PC-3 (cell line): ENCODE data around the gene ATXN7L1. TPM values are rescaled to one million over a fixed set of nuclear protein-coding genes. Genes with fewer than 3 reads are reported as not detected.

ENCODE experiments used
- ATAC-seq: fragments of 200-7000 bp; cut with Tn5 transposase; 2 replicates; pipeline ENCODE4 v1.9.1; 2020; ENCODE audit warnings: mild to moderate bottlenecking, moderate library complexity
- BruUV-seq: library from RNA; stranded (reverse); fragments of 400-500 nt; replicated peaks from 2 replicates; lab custom pipeline; 2021; lab: Mats Ljungman, UMichigan
- CTCF ChIA-PET: fragments of 300-600 bp; sonication (Branson Sonifier 250); formaldehyde crosslinking; loops from one replicate; lab custom pipeline; 2022; ENCODE audit warnings: antibody characterized with exemption; lab: Charles Lee
- POLR2A ChIA-PET: fragments of 300-600 bp; sonication (Branson Sonifier 250); formaldehyde crosslinking; loops from one replicate; lab custom pipeline; 2022; ENCODE audit warnings: antibody characterized with exemption; ENCODE audit not compliant: unreplicated experiment; lab: Charles Lee
- DNase-seq: peaks from one replicate; pipeline ENCODE4 v3.0.0-alpha.2; 2015
- H2AFZ ChIP-seq: fragments of 300-600 bp; sonication (generic); 2 replicates; pipeline ENCODE4 v1.6.0; 2016; ENCODE audit warnings: antibody characterized with exemption, low read length
- H3F3A ChIP-seq: fragments of 300-600 bp; sonication (generic); one replicate; pipeline ENCODE4 v1.6.0; 2017; ENCODE audit warnings: antibody characterized with exemption, low read length, control low read depth, mild to moderate bottlenecking; ENCODE audit not compliant: unreplicated experiment
- H3K27ac ChIP-seq: fragments of 300-600 bp; sonication (generic); 2 replicates; pipeline ENCODE4 v1.5.1; 2016; ENCODE audit warnings: mild to moderate bottlenecking, low read length
- H3K27me3 ChIP-seq: fragments of 300-600 bp; sonication (generic); 2 replicates; pipeline ENCODE4 v1.6.1; 2016; ENCODE audit warnings: low read length, mixed read lengths
- H3K36me3 ChIP-seq: fragments of 300-600 bp; sonication (generic); 2 replicates; pipeline ENCODE4 v1.6.1; 2016; ENCODE audit warnings: low read depth, mixed run types, low read length, mixed read lengths
- H3K4me1 ChIP-seq: fragments of 300-600 bp; sonication (generic); 2 replicates; pipeline ENCODE4 v1.5.1; 2016; ENCODE audit warnings: low read length; ENCODE audit not compliant: insufficient read depth
- H3K4me2 ChIP-seq: fragments of 300-600 bp; sonication (generic); 2 replicates; pipeline ENCODE4 v1.6.0; 2016; ENCODE audit warnings: low read length
- H3K4me3 ChIP-seq: fragments of 300-600 bp; sonication (generic); 2 replicates; pipeline ENCODE4 v1.5.1; 2016; ENCODE audit warnings: mild to moderate bottlenecking, low read length, mixed read lengths
- H3K79me2 ChIP-seq: fragments of 300-600 bp; sonication (generic); 2 replicates; pipeline ENCODE4 v1.6.1; 2017; ENCODE audit warnings: low read length, mixed read lengths
- H3K9ac ChIP-seq: fragments of 300-600 bp; sonication (generic); 2 replicates; pipeline ENCODE4 v1.6.0; 2016; ENCODE audit warnings: mild to moderate bottlenecking, low read length
- H3K9me2 ChIP-seq: fragments of 300-600 bp; sonication (generic); replicated peaks from 2 replicates; pipeline ENCODE4 v1.6.1; 2016; ENCODE audit warnings: mixed run types, low read length, mixed read lengths
- H3K9me3 ChIP-seq: fragments of 300-600 bp; sonication (generic); 2 replicates; pipeline ENCODE4 v1.6.1; 2016; ENCODE audit warnings: low read length, mixed read lengths
- H4K20me1 ChIP-seq: fragments of 300-600 bp; sonication (generic); 2 replicates; pipeline ENCODE4 v1.6.1; 2016; ENCODE audit warnings: low read length, mixed read lengths
- CTCF ChIP-seq: fragments of 300-600 bp; sonication (generic); conservative IDR thresholded peaks from 2 replicates; pipeline ENCODE4 v1.5.1; 2017; ENCODE audit warnings: antibody characterized with exemption, low read depth, mild to moderate bottlenecking, low read length
- EZH2 ChIP-seq: fragments of 300-600 bp; sonication (generic); IDR thresholded peaks from one replicate; pipeline ENCODE4 v1.6.1; 2017; ENCODE audit warnings: antibody characterized with exemption, mild to moderate bottlenecking, low read length; ENCODE audit not compliant: unreplicated experiment
- EZH2phosphoT487 ChIP-seq: fragments of 300-600 bp; sonication (generic); IDR thresholded peaks from 2 replicates; pipeline ENCODE4 v1.6.1; 2018; ENCODE audit warnings: mild to moderate bottlenecking, antibody characterized with exemption, low read length, borderline replicate concordance
- intact Hi-C: fragments of 100-400 bp; cut with micrococcal nuclease; formaldehyde crosslinking; loops from 2 replicates; pipeline ENCODE4 v1.9.0; 2023
- total RNA-seq: library from RNA; depleted of rRNA; stranded (reverse); fragments of >200 nt; gene quantifications from 2 replicates; pipeline ENCODE4 v1.2.3, GENCODE V29; 2014

ATXN7L1 gene
- total RNA-seq, 1 experiment from 2014 or later: 16.0 TPM

GRCh38 chr7:105703207-105703930 is 173.0 kb downstream of the ATXN7L1 start:
- no peaks in the 10 kb centered on the region for H3F3A ChIP-seq
- BruUV-seq: no TSS peak
- intact Hi-C loops: no loop called here
- H3K9ac ChIP-seq: no peak overlapping the region
- H3K27me3 ChIP-seq: no peaks in the 10 kb centered on the region
- H2AFZ ChIP-seq: no peak overlapping the region
- ChIA-PET POLR2A (no interaction called here), CTCF (interaction anchor here (0.7 kb wide), 2 partner anchors 62 to 362 kb away, joined by 4 to 10 read pairs; no protein-coding TSS in a partner anchor)
- TF ChIP-seq EZH2 (no peak), CTCF (no peak), EZH2phosphoT487 (no peak)
- no peaks in the 10 kb centered on the region for H3K79me2 ChIP-seq
- ATAC-seq (no peak), DNase-seq (no peak)
- H4K20me1 ChIP-seq: no peaks in the 10 kb centered on the region
- H3K4me2 ChIP-seq: no peak overlapping the region
- no peak overlapping the region for H3K27ac ChIP-seq
- H3K36me3 ChIP-seq: no peaks in the 10 kb centered on the region
- H3K4me1 ChIP-seq: peaks cover 4% of the 10 kb centered on the region; the same call in 1 of the 2 replicates
- no peaks in the 10 kb centered on the region for H3K9me2 ChIP-seq
- no peaks in the 10 kb centered on the region for H3K9me3 ChIP-seq
- no peak overlapping the region for H3K4me3 ChIP-seq

GRCh38 chr7:105699568-105700236 is 176.7 kb downstream of the ATXN7L1 start:
- intact Hi-C loops: no loop called here
- no TSS peak for BruUV-seq
- no peaks in the 10 kb centered on the region for H3F3A ChIP-seq
- H3K9me2 ChIP-seq: no peaks in the 10 kb centered on the region
- H3K4me1 ChIP-seq: no peaks in the 10 kb centered on the region
- POLR2A ChIA-PET: no interaction called here
- DNase-seq (no peak), ATAC-seq (no peak)
- CTCF ChIA-PET: interaction anchor here (0.7 kb wide), 1 partner anchor 36 kb away, joined by 18 read pairs; no protein-coding TSS in a partner anchor
- no peak overlapping the region for H3K4me2 ChIP-seq
- H3K36me3 ChIP-seq: no peaks in the 10 kb centered on the region
- no peaks in the 10 kb centered on the region for H3K79me2 ChIP-seq
- no peak overlapping the region for H3K4me3 ChIP-seq
- H3K9ac ChIP-seq: no peak overlapping the region
- H2AFZ ChIP-seq: no peak overlapping the region
- H3K9me3 ChIP-seq: no peaks in the 10 kb centered on the region
- no peak overlapping the region for H3K27ac ChIP-seq
- H4K20me1 ChIP-seq: no peaks in the 10 kb centered on the region
- no peaks in the 10 kb centered on the region for H3K27me3 ChIP-seq
- TF ChIP-seq EZH2phosphoT487 (no peak), CTCF (no peak), EZH2 (no peak)

GRCh38 chr7:105698531-105698930 is 177.9 kb downstream of the ATXN7L1 start:
- no TSS peak for BruUV-seq
- H3K79me2 ChIP-seq: no peaks in the 10 kb centered on the region
- CTCF ChIA-PET: no interaction called here

More at GRCh38 chr7:105698531-105698930, 177.9 kb downstream of the ATXN7L1 start:
- ATAC-seq (no peak), DNase-seq (no peak)
- no peaks in the 10 kb centered on the region for H3K9me2 ChIP-seq
- H3K36me3 ChIP-seq: no peaks in the 10 kb centered on the region
- POLR2A ChIA-PET: no interaction called here
- H3F3A ChIP-seq: no peaks in the 10 kb centered on the region
- no peak overlapping the region for H3K4me2 ChIP-seq
- TF ChIP-seq CTCF (no peak), EZH2 (no peak), EZH2phosphoT487 (no peak)
- no peaks in the 10 kb centered on the region for H4K20me1 ChIP-seq
- no peak overlapping the region for H2AFZ ChIP-seq
- no peak overlapping the region for H3K4me3 ChIP-seq
- intact Hi-C loops: no loop called here
- no peak overlapping the region for H3K9ac ChIP-seq
- no peaks in the 10 kb centered on the region for H3K4me1 ChIP-seq
- no peaks in the 10 kb centered on the region for H3K9me3 ChIP-seq
- H3K27me3 ChIP-seq: no peaks in the 10 kb centered on the region
- no peak overlapping the region for H3K27ac ChIP-seq
